Measurements from ENCODE around the gene TADA1. TPM values are rescaled to one million over a fixed set of nuclear protein-coding genes. Genes with fewer than 3 reads are reported as not detected.

Gene TADA1
- total RNA-seq, 3 donors from 2014 or later, result 6.9 to 18.7 (median 14.1) TPM

DNA sequence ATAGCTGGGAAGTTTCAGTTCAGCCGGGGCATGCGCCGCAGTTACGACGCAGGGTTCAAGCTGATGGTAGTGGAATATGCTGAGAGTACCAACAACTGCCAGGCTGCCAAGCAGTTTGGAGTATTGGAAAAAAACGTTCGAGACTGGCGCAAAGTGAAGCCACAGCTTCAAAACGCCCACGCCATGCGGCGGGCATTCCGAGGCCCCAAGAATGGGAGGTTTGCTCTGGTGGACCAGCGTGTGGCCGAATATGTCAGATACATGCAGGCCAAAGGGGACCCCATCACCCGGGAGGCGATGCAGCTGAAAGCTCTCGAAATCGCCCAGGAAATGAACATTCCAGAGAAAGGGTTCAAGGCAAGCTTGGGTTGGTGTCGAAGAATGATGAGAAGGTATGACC lies 26.9 kb downstream of the TADA1 start:
- no peak overlapping the region for H3K4me3 ChIP-seq
- no peaks in the 10 kb centered on the region for H3K27me3 ChIP-seq
- H3K4me1 ChIP-seq, result peaks cover 0 to 1% of the 10 kb centered on the region in 2 donors
- no peaks in the 10 kb centered on the region for H3K9me3 ChIP-seq
- no peak for TF ChIP-seq POLR2A (IDR thresholded peaks at IDR 0.05)
- no peak for TF ChIP-seq POLR2AphosphoS5 (IDR thresholded peaks at IDR 0.05)
- TF ChIP-seq, protein P1, sequence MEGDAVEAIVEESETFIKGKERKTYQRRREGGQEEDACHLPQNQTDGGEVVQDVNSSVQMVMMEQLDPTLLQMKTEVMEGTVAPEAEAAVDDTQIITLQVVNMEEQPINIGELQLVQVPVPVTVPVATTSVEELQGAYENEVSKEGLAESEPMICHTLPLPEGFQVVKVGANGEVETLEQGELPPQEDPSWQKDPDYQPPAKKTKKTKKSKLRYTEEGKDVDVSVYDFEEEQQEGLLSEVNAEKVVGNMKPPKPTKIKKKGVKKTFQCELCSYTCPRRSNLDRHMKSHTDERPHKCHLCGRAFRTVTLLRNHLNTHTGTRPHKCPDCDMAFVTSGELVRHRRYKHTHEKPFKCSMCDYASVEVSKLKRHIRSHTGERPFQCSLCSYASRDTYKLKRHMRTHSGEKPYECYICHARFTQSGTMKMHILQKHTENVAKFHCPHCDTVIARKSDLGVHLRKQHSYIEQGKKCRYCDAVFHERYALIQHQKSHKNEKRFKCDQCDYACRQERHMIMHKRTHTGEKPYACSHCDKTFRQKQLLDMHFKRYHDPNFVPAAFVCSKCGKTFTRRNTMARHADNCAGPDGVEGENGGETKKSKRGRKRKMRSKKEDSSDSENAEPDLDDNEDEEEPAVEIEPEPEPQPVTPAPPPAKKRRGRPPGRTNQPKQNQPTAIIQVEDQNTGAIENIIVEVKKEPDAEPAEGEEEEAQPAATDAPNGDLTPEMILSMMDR (IDR thresholded peaks at IDR 0.05), result no peak
- intact Hi-C loops (cut with DNase I; ENCODE audit: low total_unique reads), result no loop called here
- no peak for DNase-seq (ENCODE audit: low spot score in 2 of 2)
- H3K27ac ChIP-seq, result no peak overlapping the region
- H3K36me3 ChIP-seq, result peaks cover 14% of the 10 kb centered on the region

DNA sequence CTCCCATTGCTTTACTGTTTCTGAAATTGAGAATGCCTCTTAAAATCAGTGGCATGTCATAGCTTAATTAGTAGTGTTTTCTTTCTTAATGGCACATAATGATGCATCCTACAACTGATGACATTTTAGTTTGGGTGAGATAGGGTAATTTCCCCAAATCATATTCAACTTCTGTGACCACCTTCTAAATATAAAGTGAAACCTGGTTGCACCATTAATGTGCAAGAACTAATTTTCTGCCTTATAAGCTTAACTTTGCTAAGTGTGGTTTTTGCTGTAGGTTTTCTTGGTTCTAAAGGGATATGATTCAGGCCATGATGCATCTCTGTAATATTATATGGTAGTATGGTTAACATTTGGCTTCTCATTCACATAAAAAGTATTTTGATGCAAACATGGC lies 27.9 kb downstream of the TADA1 start:
- intact Hi-C loops (cut with DNase I; ENCODE audit: low total_unique reads), result no loop called here
- no peak for TF ChIP-seq POLR2A (IDR thresholded peaks at IDR 0.05)
- TF ChIP-seq, protein P1 (IDR thresholded peaks at IDR 0.05), result no peak
- TF ChIP-seq POLR2AphosphoS5 (IDR thresholded peaks at IDR 0.05), result no peak
- peaks cover 14% of the 10 kb centered on the region for H3K36me3 ChIP-seq
- H3K4me3 ChIP-seq, result no peak overlapping the region
- no peak overlapping the region for H3K27ac ChIP-seq
- H3K4me1 ChIP-seq, result peaks cover 0 to 11% of the 10 kb centered on the region in 2 donors
- no peak for DNase-seq (ENCODE audit: low spot score in 2 of 2)
- H3K9me3 ChIP-seq, result no peaks in the 10 kb centered on the region
- H3K27me3 ChIP-seq, result no peaks in the 10 kb centered on the region

DNA sequence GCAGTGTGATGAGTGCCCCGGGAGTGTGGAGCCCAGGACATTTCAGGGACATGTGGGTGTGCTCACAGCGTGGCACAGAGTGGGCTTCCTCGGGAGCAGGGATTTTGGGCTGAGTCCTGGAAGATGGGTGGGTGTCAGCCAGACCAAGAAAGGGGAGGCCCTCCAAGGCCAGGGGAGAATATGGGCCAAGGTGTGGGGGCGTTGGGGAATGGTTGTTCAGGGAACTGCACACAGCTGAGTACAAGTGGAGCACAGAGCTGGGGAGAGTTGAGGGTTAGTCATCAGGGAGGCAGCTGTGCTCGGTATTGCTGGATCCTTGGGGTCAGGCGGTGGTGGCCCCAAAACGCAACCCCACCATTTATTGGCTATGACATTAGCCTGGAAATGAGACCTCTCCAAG lies 31.3 kb downstream of the TADA1 start:
- TF ChIP-seq, protein P1 (IDR thresholded peaks at IDR 0.05), result no peak
- TF ChIP-seq POLR2AphosphoS5 (IDR thresholded peaks at IDR 0.05) (no peak), POLR2A (IDR thresholded peaks at IDR 0.05) (no peak)
- peak overlapping the region; percentile 48 to 60 for H3K27ac ChIP-seq
- H3K27me3 ChIP-seq, result no peaks in the 10 kb centered on the region
- no peak for DNase-seq (ENCODE audit: low spot score in 2 of 2)
- peaks cover 3 to 21% of the 10 kb centered on the region in 2 donors for H3K4me1 ChIP-seq
- no peaks in the 10 kb centered on the region for H3K9me3 ChIP-seq
- intact Hi-C loops (cut with DNase I; ENCODE audit: low total_unique reads), result no loop called here
- H3K36me3 ChIP-seq, result peaks cover 9% of the 10 kb centered on the region
- H3K4me3 ChIP-seq, result no peak overlapping the region

DNA sequence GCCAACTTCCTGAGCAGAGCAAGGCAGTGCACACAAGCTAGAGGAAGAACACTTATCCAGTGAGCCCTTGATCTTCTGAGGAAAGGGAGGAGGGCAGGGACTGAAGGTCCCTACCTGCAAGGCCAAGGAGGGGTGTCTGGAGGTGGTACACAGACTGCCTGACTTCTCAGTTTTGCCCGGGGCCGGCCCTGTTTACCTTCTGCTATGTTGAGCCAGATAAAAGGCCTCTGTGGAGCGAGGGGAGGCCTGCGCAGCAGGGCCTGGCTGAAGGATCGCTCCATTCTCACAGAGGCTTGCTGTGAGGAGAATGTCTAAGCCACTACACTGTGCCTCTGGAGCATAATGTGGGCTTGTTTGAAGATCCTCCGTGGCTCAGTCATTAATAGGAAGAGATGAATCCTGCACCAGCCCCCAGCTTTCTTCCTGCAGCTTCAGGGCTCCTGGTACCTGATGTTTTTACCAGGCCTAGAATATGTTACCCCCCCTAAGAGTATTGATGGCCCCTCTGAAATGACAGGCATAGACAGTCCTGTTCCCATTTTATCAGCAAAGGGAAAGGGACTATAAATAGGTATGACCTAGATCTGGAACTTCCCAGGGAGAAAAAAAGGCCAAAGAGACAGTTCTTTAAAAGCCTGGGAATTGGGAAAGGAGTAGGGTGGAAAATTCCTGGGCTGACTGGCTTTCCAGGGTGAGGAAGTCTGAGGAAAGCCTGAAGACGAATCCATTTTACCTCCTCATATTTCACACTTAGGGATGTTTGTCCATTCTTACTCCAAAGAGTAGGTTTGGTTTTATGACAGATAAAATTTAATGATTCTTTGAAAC lies 32.1 kb downstream of the TADA1 start:
- Histone ChIP-seq H3K9me3 (no peaks in the 10 kb centered on the region), H3K27ac (peak overlapping the region; percentile 48 to 60), H3K4me1 (peaks cover 3 to 21% of the 10 kb centered on the region in 2 donors), H3K27me3 (no peaks in the 10 kb centered on the region), H3K4me3 (no peak overlapping the region), H3K36me3 (peaks cover 4% of the 10 kb centered on the region)
- intact Hi-C loops (cut with DNase I; ENCODE audit: low total_unique reads), result no loop called here
- TF ChIP-seq, protein P1 (IDR thresholded peaks at IDR 0.05), result no peak
- TF ChIP-seq POLR2A (IDR thresholded peaks at IDR 0.05) (no peak), POLR2AphosphoS5 (IDR thresholded peaks at IDR 0.05) (no peak)
- DNase-seq (ENCODE audit: low spot score in 2 of 2), result no peak

DNA sequence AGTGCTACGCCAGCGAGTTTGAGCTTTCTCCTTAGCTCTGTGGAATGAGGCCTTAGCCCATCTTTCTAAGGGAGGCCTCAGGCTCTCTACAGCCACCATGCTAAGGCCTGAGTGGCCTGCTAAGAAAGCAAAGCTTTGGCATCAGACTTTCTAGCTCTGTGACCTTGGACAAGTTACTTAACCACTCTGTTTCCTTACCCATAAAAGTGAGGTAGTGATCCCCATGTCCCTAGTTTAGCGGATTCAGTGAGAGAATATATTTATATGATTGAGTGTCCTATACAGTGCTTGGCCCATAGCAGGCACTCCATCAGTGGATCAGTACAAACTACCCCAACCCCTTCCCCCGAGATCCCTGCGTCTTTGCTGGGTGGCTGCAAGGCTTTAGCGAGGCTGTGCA lies 32.7 kb downstream of the TADA1 start:
- intact Hi-C loops (cut with DNase I; ENCODE audit: low total_unique reads), result no loop called here
- Histone ChIP-seq H3K4me3 (no peak overlapping the region), H3K27ac (peak overlapping the region in 1 of 2 donors; percentile 40), H3K27me3 (no peaks in the 10 kb centered on the region), H3K4me1 (peaks cover 3 to 21% of the 10 kb centered on the region in 2 donors), H3K36me3 (no peaks in the 10 kb centered on the region), H3K9me3 (no peaks in the 10 kb centered on the region)
- no peak for DNase-seq (ENCODE audit: low spot score in 2 of 2)
- TF ChIP-seq, protein P1 (IDR thresholded peaks at IDR 0.05), result no peak
- TF ChIP-seq POLR2AphosphoS5 (IDR thresholded peaks at IDR 0.05) (no peak), POLR2A (IDR thresholded peaks at IDR 0.05) (no peak)

All from breast epithelium (tissue), 4 donors.